Epithelial cell of proximal tubule (primary cell): ENCODE measurements around the gene DDX27. TPM values are rescaled to one million over a fixed set of nuclear protein-coding genes. Genes with fewer than 3 reads are reported as not detected.

Experiments
- DNase-seq: peaks from one replicate; pipeline ENCODE4 v3.0.0-alpha.2; 2011; ENCODE audit warnings: low read depth
- H3K4me3 ChIP-seq: 2 replicates; pipeline ENCODE4 v1.5.1; 2011; ENCODE audit warnings: low read depth, mild to moderate bottlenecking, low read length
- total RNA-seq: library from RNA; depleted of rRNA; stranded (reverse); fragments of >200 nt; gene quantifications from 2 replicates; pipeline ENCODE4 v1.2.3, GENCODE V29; 2015
- TF ChIP-seq, protein P1 (sequence below): conservative IDR thresholded peaks from 2 replicates; pipeline ENCODE4 v1.5.1; 2012; ENCODE audit warnings: low read depth, mild to moderate bottlenecking, low read length

DDX27 gene
- total RNA-seq, 1 donor from 2014 or later: 34.2 TPM

DNA sequence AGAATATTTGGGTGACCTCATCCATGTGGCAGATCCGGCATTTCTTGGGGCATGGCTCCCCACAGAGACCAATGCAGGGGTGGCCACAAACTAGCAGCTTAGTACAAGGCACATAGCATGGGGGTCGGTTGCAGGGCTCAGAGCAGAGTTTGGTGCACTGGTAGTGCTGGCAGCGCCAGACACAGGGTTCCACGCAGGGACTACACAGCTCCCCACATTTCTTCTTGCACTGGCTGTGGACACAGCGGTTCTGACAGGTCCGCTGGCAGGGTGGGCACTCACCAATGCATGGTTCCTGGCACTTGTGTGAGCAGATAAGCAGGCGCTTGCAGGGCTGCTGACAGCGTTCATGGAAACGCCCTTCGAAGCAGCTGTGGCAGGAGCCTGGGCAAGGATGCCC lies 29.1 kb downstream of the DDX27 start:
- TF ChIP-seq, protein P1, sequence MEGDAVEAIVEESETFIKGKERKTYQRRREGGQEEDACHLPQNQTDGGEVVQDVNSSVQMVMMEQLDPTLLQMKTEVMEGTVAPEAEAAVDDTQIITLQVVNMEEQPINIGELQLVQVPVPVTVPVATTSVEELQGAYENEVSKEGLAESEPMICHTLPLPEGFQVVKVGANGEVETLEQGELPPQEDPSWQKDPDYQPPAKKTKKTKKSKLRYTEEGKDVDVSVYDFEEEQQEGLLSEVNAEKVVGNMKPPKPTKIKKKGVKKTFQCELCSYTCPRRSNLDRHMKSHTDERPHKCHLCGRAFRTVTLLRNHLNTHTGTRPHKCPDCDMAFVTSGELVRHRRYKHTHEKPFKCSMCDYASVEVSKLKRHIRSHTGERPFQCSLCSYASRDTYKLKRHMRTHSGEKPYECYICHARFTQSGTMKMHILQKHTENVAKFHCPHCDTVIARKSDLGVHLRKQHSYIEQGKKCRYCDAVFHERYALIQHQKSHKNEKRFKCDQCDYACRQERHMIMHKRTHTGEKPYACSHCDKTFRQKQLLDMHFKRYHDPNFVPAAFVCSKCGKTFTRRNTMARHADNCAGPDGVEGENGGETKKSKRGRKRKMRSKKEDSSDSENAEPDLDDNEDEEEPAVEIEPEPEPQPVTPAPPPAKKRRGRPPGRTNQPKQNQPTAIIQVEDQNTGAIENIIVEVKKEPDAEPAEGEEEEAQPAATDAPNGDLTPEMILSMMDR: no peak
- no peak overlapping the region for H3K4me3 ChIP-seq
- no peak for DNase-seq

DNA sequence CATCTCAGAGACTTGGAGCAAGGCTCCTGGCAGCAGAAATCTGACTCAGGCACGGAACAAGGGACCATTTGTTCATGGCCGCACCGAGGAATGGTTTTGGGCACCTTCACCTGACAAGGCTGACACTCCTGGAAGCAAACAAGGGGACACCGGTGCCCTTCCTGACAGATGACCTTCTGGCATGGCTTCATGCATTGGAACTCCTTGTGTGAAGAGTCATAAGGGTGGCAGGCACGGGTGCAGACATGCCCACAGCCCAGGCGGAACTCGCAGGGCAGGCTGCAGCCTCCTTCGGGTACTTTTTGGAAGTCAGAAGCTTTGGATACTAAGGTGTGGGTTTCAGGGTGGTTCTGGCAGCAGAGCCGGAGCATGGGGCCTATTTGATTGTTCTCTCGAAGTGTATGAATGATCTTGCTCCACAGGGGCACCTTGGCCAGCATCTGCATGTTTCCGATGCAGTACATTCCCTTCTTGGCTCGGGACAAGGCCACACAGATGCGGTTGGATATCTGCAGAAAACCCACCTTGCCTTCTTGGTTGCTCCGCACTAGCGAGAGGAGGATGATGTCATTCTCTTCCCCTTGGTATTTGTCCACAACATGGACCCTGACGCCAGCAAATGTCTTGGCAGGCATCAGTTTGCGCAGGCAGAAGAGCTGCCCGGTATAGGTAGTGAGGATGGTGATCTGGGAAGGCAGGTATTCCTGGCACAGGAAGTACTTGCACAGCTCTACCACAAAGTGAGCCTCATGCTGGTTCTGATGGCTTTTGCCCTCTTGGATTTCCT lies 29.9 kb downstream of the DDX27 start:
- no peak for DNase-seq
- TF ChIP-seq, protein P1: no peak
- no peak overlapping the region for H3K4me3 ChIP-seq

DNA sequence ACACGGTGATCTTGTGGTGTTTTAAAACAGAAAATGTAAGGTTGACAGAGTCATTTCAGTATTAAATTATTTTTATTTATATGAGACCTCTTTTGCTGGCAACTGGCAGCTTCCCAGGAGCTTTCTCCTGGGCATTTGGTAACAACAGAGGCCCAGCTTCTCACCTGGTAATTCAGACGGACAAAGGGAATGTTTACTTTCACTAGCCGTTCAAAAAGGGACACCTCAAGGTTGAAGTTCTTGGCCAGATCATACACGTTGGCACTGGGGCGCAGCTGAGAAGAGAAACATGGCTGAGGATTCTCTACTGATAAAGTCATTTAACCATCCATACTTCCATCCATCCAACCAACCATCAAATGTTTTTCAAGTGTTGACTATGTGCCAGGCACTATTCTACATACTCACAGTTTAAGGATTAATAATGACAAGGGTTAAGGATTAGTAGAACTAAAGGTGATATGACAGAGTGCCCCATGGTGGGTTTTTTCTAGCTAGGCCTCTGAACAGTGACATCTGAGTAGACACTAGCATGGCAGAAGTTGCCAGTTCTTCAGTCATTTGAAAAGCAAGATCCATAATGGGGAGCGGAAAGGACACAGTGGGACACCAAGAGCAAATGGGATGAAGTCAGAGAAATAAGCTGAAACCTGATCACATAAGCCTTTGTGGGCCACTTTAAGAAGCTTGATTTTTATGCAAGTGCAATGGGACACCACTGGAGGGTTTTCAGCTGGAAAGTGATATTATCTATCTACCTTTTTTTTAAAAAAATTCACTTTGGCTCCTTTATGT lies 33.5 kb downstream of the DDX27 start:
- H3K4me3 ChIP-seq: no peak overlapping the region
- TF ChIP-seq, protein P1: no peak
- DNase-seq: no peak

DNA sequence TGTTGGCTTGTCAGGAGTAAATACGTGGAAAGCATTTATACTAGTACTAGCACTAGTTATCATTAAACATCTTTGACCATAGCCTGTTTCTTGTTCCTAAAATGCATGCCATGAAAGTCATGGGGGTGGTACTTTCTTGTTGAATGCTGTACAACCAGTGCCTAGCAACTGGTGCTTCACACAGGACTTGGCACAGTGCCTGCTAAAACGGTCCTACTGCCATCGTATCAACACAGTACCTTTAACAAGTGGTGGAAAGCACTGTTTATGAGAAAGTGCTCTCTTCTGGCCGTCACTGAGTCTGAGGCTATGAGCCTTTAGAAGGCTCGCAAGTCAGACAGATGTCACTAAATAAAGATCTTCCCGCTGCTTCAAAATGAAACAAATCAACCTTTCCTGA lies 37.0 kb downstream of the DDX27 start:
- H3K4me3 ChIP-seq: no peak overlapping the region
- DNase-seq: no peak
- TF ChIP-seq, protein P1: no peak

DNA sequence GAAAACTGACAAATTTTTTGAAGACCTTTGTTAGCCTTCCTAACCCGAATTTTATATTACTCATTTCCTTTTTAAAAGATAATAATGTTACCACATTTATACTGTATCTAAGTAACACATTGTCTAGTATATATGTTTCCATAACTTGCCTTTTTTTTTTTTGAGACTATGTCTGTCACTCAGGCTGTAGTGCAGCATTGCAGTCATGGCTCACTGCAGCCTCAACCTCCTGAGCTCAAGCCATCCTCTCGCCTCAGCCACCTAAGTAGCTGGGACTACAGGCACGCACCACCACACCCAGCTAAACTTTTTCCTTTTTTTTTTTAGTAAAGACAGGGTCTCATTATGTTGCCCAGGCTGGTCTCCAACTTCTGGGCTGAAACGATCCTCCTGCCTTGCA lies 40.1 kb downstream of the DDX27 start:
- DNase-seq: no peak
- TF ChIP-seq, protein P1: no peak
- no peak overlapping the region for H3K4me3 ChIP-seq

DNA sequence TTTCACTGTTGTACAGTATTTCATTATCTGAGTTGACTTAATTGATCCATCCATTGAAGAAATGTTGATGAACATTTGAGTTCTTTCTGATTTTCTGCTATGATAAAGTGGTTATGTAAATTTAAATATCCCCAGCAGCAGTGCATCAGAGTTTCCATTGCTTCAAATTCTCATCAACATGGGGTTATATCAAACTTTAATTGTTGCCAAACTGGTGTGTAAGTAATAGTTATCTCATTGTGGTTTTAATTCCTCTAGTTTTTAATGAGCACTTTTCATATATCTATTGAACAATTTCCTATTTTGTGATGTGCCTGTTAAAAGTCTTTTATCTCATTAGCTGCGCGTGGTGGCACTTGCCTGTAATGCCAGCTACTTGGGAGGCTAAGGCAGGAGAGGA lies 40.6 kb downstream of the DDX27 start:
- H3K4me3 ChIP-seq: no peak overlapping the region
- TF ChIP-seq, protein P1: no peak
- DNase-seq: no peak
